Measurements from ENCODE around the gene PIP. TPM values are rescaled to one million over a fixed set of nuclear protein-coding genes. Genes with fewer than 3 reads are reported as not detected.
"Not testable (repeated sequence)": the region's sequence is repeated elsewhere in the genome, so short reads cannot be mapped to it uniquely, and the experiment has no call there.

PIP gene
- total RNA-seq, 1 donor from 2014 or later = not detected

GRCh38 chr7:143117395-143117794 is 14.5 kb upstream of the PIP start:
- intact Hi-C loops (cut with DNase I) = no loop called here

GRCh38 chr7:143120691-143121405 is 11.0 kb upstream of the PIP start:
- no peak for DNase-seq (ENCODE audit: low spot score in 2 of 2)
- H3K36me3 ChIP-seq = no peaks in the 10 kb centered on the region
- H3K4me3 ChIP-seq = no peak overlapping the region
- H3K27ac ChIP-seq = no peak overlapping the region
- intact Hi-C loops (cut with DNase I) = no loop called here
- no peak for TF ChIP-seq CTCF (IDR thresholded peaks at IDR 0.05)
- peaks cover 0 to 10% of the 10 kb centered on the region in 2 donors for H3K9me3 ChIP-seq
- H3K4me1 ChIP-seq = no peaks in the 10 kb centered on the region
- H3K27me3 ChIP-seq = no peaks in the 10 kb centered on the region

More at GRCh38 chr7:143117395-143117794, 14.5 kb upstream of the PIP start:
- Histone ChIP-seq H3K4me1 (no peaks in the 10 kb centered on the region), H3K27me3 (no peaks in the 10 kb centered on the region), H3K4me3 (no peak overlapping the region), H3K36me3 (no peaks in the 10 kb centered on the region), H3K27ac (no peak overlapping the region), H3K9me3 (peaks cover 0 to 14% of the 10 kb centered on the region in 2 donors)
- no peak for TF ChIP-seq CTCF (IDR thresholded peaks at IDR 0.05)
- DNase-seq (ENCODE audit: low spot score in 2 of 2) = no peak

GRCh38 chr7:143123326-143123725 is 8.6 kb upstream of the PIP start:
- H3K4me1 ChIP-seq; H3K4me3 ChIP-seq; H3K36me3 ChIP-seq; intact Hi-C loops (cut with DNase I); H3K27ac ChIP-seq; DNase-seq (ENCODE audit: low spot score in 2 of 2); H3K27me3 ChIP-seq: not testable (repeated sequence)
- H3K9me3 ChIP-seq = peaks cover 0 to 14% of the 10 kb centered on the region in 2 donors

- intact Hi-C loops (cut with DNase I) = no loop called here
- peaks cover 0 to 14% of the 10 kb centered on the region in 2 donors for H3K9me3 ChIP-seq
- H3K27me3 ChIP-seq = no peaks in the 10 kb centered on the region
- no peaks in the 10 kb centered on the region for H3K36me3 ChIP-seq
- H3K4me3 ChIP-seq = no peak overlapping the region
- TF ChIP-seq CTCF (IDR thresholded peaks at IDR 0.05) = no peak
- no peaks in the 10 kb centered on the region for H3K4me1 ChIP-seq
- DNase-seq (ENCODE audit: low spot score in 2 of 2) = no peak
- H3K27ac ChIP-seq = no peak overlapping the region
These were observed 5.7 kb upstream of the PIP start for GRCh38 chr7:143126146-143126545.

- no peak overlapping the region for H3K4me3 ChIP-seq
- no peak overlapping the region for H3K27ac ChIP-seq
- H3K9me3 ChIP-seq = peaks cover 0 to 4% of the 10 kb centered on the region in 2 donors
- no peak for DNase-seq (ENCODE audit: low spot score in 2 of 2)
- H3K36me3 ChIP-seq = no peaks in the 10 kb centered on the region
- TF ChIP-seq CTCF (IDR thresholded peaks at IDR 0.05) = no peak
- no peaks in the 10 kb centered on the region for H3K4me1 ChIP-seq
- H3K27me3 ChIP-seq = no peaks in the 10 kb centered on the region
- intact Hi-C loops (cut with DNase I) = no loop called here
These were observed 2.8 kb upstream of the PIP start for GRCh38 chr7:143129051-143129450.

GRCh38 chr7:143129477-143129876 is 2.4 kb upstream of the PIP start:
- intact Hi-C loops (cut with DNase I) = no loop called here
- no peak for TF ChIP-seq CTCF (IDR thresholded peaks at IDR 0.05)

More at GRCh38 chr7:143129477-143129876, 2.4 kb upstream of the PIP start:
- DNase-seq (ENCODE audit: low spot score in 2 of 2) = no peak
- Histone ChIP-seq H3K4me3 (no peak overlapping the region), H3K36me3 (no peaks in the 10 kb centered on the region), H3K27ac (no peak overlapping the region), H3K9me3 (peaks cover 0 to 4% of the 10 kb centered on the region in 2 donors), H3K27me3 (no peaks in the 10 kb centered on the region), H3K4me1 (no peaks in the 10 kb centered on the region)

Data from ascending aorta (tissue), 2 donors.